WTC11 (cell line): ENCODE data around the gene PNMT. TPM values are rescaled to one million over a fixed set of nuclear protein-coding genes. Genes with fewer than 3 reads are reported as not detected.

Experiments used
- ATAC-seq: fragments of 200-7000 bp; cut with Tn5 transposase; 2 replicates; pipeline ENCODE4 v1.10.0; 2021; ENCODE audit warnings: mild to moderate bottlenecking, moderate library complexity
- CTCF ChIA-PET: fragments of 300-600 bp; sonication (Branson Sonifier 250); formaldehyde crosslinking; loops from one replicate; lab custom pipeline; 2021; ENCODE audit warnings: antibody characterized with exemption; lab: Charles Lee
- POLR2A ChIA-PET: fragments of 350-600 bp; sonication (Branson Sonifier 250); formaldehyde crosslinking; loops from one replicate; lab custom pipeline; 2021; ENCODE audit warnings: antibody characterized with exemption; lab: Charles Lee
- DNase-seq: peaks from one replicate; pipeline ENCODE4 v3.0.0; 2021; ENCODE audit warnings: low spot score
- H3K27ac Mint-ChIP-seq: 2 replicates; pipeline ENCODE4 v1.8.0; 2021; ENCODE audit warnings: mixed read lengths
- H3K27me3 Mint-ChIP-seq: 2 replicates; pipeline ENCODE4 v1.8.0; 2021; ENCODE audit warnings: low read depth, mild to moderate bottlenecking, moderate library complexity, mixed read lengths
- H3K36me3 Mint-ChIP-seq: 2 replicates; pipeline ENCODE4 v1.8.0; 2021; ENCODE audit warnings: mixed read lengths
- H3K4me1 Mint-ChIP-seq: 2 replicates; pipeline ENCODE4 v1.8.0; 2022; ENCODE audit warnings: mixed read lengths
- H3K4me3 Mint-ChIP-seq: 2 replicates; pipeline ENCODE4 v1.8.0; 2021; ENCODE audit warnings: mild to moderate bottlenecking, moderate library complexity, mixed read lengths
- H3K9me3 Mint-ChIP-seq: 2 replicates; pipeline ENCODE4 v1.8.0; 2021; ENCODE audit warnings: mixed read lengths
- ARID4B ChIP-seq: sonication (generic); formaldehyde crosslinking; IDR thresholded peaks from 2 replicates; pipeline ENCODE4 v1.8.0; 2023; ENCODE audit warnings: missing genetic modification reagents, mild to moderate bottlenecking, borderline replicate concordance
- GRHL2 ChIP-seq: fragments of 250-450 bp; sonication (Bioruptor Pico); IDR thresholded peaks from 2 replicates; pipeline ENCODE4 v1.8.0; 2022; ENCODE audit warnings: mild to moderate bottlenecking, moderate library complexity; ENCODE audit not compliant: insufficient replicate concordance, severe bottlenecking
- HMGXB4 ChIP-seq: sonication (generic); formaldehyde crosslinking; IDR thresholded peaks from 2 replicates; pipeline ENCODE4 v1.8.1; 2023; ENCODE audit warnings: mild to moderate bottlenecking, moderate library complexity, missing genetic modification reagents
- RELA ChIP-seq: sonication (generic); formaldehyde crosslinking; IDR thresholded peaks from 2 replicates; pipeline ENCODE4 v1.8.1; 2022; ENCODE audit warnings: missing genetic modification reagents, mild to moderate bottlenecking, borderline replicate concordance
- TEAD4 ChIP-seq: sonication (generic); formaldehyde crosslinking; IDR thresholded peaks from 2 replicates; pipeline ENCODE4 v1.8.0; 2022; ENCODE audit warnings: mild to moderate bottlenecking, missing genetic modification reagents
- TP53 ChIP-seq: sonication (generic); formaldehyde crosslinking; IDR thresholded peaks from 2 replicates; pipeline ENCODE4 v1.8.1; 2023; ENCODE audit warnings: mild to moderate bottlenecking, missing genetic modification reagents
- ZBTB21 ChIP-seq: sonication (generic); formaldehyde crosslinking; IDR thresholded peaks from 2 replicates; pipeline ENCODE4 v1.8.1; 2023; ENCODE audit warnings: mild to moderate bottlenecking, missing genetic modification reagents, borderline replicate concordance
- ZNF121 ChIP-seq: sonication (generic); formaldehyde crosslinking; IDR thresholded peaks from 2 replicates; pipeline ENCODE4 v1.8.0; 2023; ENCODE audit warnings: missing genetic modification reagents
- ZNF219 ChIP-seq: sonication (generic); formaldehyde crosslinking; IDR thresholded peaks from 2 replicates; pipeline ENCODE4 v1.8.0; 2023; ENCODE audit warnings: missing genetic modification reagents, mild to moderate bottlenecking, borderline replicate concordance
- ZNF396 ChIP-seq: fragments of 250-450 bp; sonication (Bioruptor Pico); IDR thresholded peaks from 2 replicates; pipeline ENCODE4 v1.8.0; 2021; ENCODE audit warnings: mild to moderate bottlenecking, moderate library complexity, borderline replicate concordance
- ZNF423 ChIP-seq: fragments of 250-450 bp; sonication (Bioruptor Pico); IDR thresholded peaks from 2 replicates; pipeline ENCODE4 v2.1.2; 2022; ENCODE audit warnings: mild to moderate bottlenecking, moderate library complexity
- ZNF671 ChIP-seq: fragments of 250-450 bp; sonication (Bioruptor Pico); IDR thresholded peaks from 2 replicates; pipeline ENCODE4 v1.8.0; 2021; ENCODE audit warnings: mild to moderate bottlenecking
- total RNA-seq: library from RNA; stranded (reverse); gene quantifications from 3 replicates; pipeline ENCODE4 v1.2.3, GENCODE V29; 2021

PNMT gene
- total RNA-seq, 1 experiment from 2014 or later: 3.1 TPM

GRCh38 chr17:39626171-39627046 is 41.8 kb upstream of the PNMT start, which contains the start of gene PPP1R1B:
Gene PPP1R1B, plus strand, starts transcription at chr17:39626952. Its CDS starts 441 bp downstream, at chr17:39627393.
- Mint-ChIP-seq H3K27me3 (peaks cover 55% of the 10 kb centered on the region), H3K4me3 (peak within 1 kb of the TSS; percentile 85), H3K27ac (no peak within 1 kb of the TSS), H3K4me1 (peaks cover 67% of the 10 kb centered on the region), H3K36me3 (no peaks in the 10 kb centered on the region), H3K9me3 (no peaks in the 10 kb centered on the region)
- ChIA-PET CTCF (interaction anchor here (0.5 to 23.6 kb wide), 15 partner anchors 6 to 1180 kb away, joined by 3 to 876 read pairs (median 5); partner anchors contain the start of genes MIEN1, PNMT, STARD3 and TCAP), POLR2A (no interaction called here)
- peak; percentile 50; the same call in 1 of the 2 replicates for TF ChIP-seq ARID4B (CRISPR knock-in tag)
- TF ChIP-seq ZNF219 (CRISPR knock-in tag): peak; percentile 42; the same call in 1 of the 2 replicates
- peak; percentile 90 for TF ChIP-seq ZNF423 (CRISPR knock-in tag)
- TF ChIP-seq ZNF396 (CRISPR knock-in tag): no peak
- DNase-seq (peak; percentile 39), ATAC-seq (peak; percentile 7)

- ChIA-PET CTCF (interaction anchor here (0.5 to 23.6 kb wide), 19 partner anchors 5 to 1022 kb away, joined by 3 to 876 read pairs (median 6); partner anchors contain the start of genes PGAP3, PNMT, PSMD3 and STARD3), POLR2A (interaction anchor here (0.6 kb wide), 1 partner anchor 73 kb away, joined by 5 read pairs; the partner anchor contains the start of gene ERBB2)
- no peaks in the 10 kb centered on the region for H3K36me3 Mint-ChIP-seq
- no peak; the same call in 1 of the 2 replicates for ATAC-seq
- TF ChIP-seq ZNF121 (CRISPR knock-in tag) (peak; percentile 45; the same call in 1 of the 2 replicates), HMGXB4 (CRISPR knock-in tag) (0 out of 2 replicates have a peak, but pooled peaks have one; percentile 13), TEAD4 (CRISPR knock-in tag) (no peak), GRHL2 (CRISPR knock-in tag) (no peak), ZNF671 (CRISPR knock-in tag) (no peak), TP53 (no peak), RELA (no peak), ZBTB21 (no peak), ZNF423 (CRISPR knock-in tag) (peak; percentile 60; the same call in 1 of the 2 replicates)
- TF ChIP-seq, all 79 proteins: peak for 3
- H3K4me3 Mint-ChIP-seq: peak overlapping the region; percentile 85
- no peak for DNase-seq
- H3K27ac Mint-ChIP-seq: no peak overlapping the region
- H3K9me3 Mint-ChIP-seq: no peaks in the 10 kb centered on the region
- peaks cover 49% of the 10 kb centered on the region for H3K27me3 Mint-ChIP-seq
- H3K4me1 Mint-ChIP-seq: peaks cover 72% of the 10 kb centered on the region
Measured at GRCh38 chr17:39627047-39627711, 41.1 kb upstream of the PNMT start.
